ENCODE results near the gene PHACTR2.

Gene PHACTR2

DNA sequence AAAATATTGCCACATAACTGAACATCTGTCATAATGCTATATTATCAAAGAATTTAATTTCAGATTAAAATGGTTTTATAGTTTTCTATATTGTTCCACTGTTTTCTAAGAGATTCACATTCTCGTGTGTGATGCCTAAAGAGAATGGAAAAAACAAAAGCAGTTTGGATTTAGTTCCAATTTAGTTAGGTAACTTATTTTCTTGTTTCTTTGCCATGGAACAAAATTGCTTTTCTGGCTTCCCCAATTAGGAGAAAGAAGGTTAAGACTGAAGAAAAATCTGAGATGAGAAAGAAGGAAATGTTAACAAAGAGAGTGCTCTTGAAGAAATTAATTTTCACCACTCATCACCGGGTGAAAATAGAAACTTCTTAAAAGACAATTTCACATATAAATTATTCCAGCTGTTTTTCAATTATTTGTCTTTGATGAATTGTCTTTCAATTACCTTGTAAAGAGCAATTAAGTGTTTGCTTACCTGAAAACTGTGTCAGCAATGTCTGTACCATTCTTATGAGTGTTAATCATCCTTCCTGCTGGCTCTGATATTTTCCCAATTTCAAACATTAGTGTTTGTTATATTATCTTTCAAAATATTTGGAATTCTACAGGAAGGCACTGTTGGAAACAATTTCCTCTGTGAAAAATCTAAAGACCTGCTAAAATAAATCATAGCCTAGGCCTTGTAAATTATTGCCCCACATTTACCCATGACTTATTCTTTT is 19.5 kb downstream of the PHACTR2 start:
- Histone ChIP-seq H3K4me1 (ENCODE audit: control insufficient read depth, insufficient read depth, low read length) (peaks cover 1% of the 10 kb centered on the region; the same call in 1 of the 2 replicates), H3K9me3 (ENCODE audit: control insufficient read depth, insufficient read depth, low read length) (no peaks in the 10 kb centered on the region), H3K27me3 (ENCODE audit: control insufficient read depth, insufficient read depth, low read length) (no peaks in the 10 kb centered on the region), H3K36me3 (ENCODE audit: control insufficient read depth, insufficient read depth, low read length) (no peaks in the 10 kb centered on the region), H3K4me3 (ENCODE audit: low read length) (no peak overlapping the region), H3K27ac (ENCODE audit: low read length) (no peak overlapping the region)
- no peak for DNase-seq (ENCODE audit: low read depth, low spot score)
- WGBS (ENCODE audit: insufficient coverage, insufficient read length), result no CpG with 5 or more reads among the region's 2 CpGs

DNA sequence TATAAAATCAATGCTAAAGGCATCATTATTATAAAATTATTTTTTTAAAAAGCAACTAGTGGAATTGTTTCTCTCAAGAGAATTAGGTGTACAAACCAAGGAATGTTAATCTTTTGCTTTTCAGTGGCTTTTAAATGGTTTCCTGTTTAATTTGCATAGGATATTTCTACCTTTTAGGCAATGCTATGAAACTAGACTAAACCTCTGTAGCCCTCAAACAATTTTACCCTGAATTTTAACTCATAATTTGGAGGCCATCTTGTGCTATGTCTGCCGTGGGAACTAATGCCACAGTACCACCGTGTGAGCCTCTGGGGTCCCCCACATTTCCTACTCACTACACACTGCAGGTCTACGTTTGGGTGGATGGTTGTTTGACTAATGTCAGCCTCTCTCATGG is 20.6 kb downstream of the PHACTR2 start:
- Histone ChIP-seq H3K36me3 (ENCODE audit: control insufficient read depth, insufficient read depth, low read length) (no peaks in the 10 kb centered on the region), H3K27me3 (ENCODE audit: control insufficient read depth, insufficient read depth, low read length) (no peaks in the 10 kb centered on the region), H3K4me1 (ENCODE audit: control insufficient read depth, insufficient read depth, low read length) (peaks cover 1% of the 10 kb centered on the region; the same call in 1 of the 2 replicates), H3K9me3 (ENCODE audit: control insufficient read depth, insufficient read depth, low read length) (no peaks in the 10 kb centered on the region), H3K27ac (ENCODE audit: low read length) (no peak overlapping the region), H3K4me3 (ENCODE audit: low read length) (no peak overlapping the region)
- DNase-seq (ENCODE audit: low read depth, low spot score), result no peak
- no CpG with 5 or more reads among the region's 3 CpGs for WGBS (ENCODE audit: insufficient coverage, insufficient read length)

DNA sequence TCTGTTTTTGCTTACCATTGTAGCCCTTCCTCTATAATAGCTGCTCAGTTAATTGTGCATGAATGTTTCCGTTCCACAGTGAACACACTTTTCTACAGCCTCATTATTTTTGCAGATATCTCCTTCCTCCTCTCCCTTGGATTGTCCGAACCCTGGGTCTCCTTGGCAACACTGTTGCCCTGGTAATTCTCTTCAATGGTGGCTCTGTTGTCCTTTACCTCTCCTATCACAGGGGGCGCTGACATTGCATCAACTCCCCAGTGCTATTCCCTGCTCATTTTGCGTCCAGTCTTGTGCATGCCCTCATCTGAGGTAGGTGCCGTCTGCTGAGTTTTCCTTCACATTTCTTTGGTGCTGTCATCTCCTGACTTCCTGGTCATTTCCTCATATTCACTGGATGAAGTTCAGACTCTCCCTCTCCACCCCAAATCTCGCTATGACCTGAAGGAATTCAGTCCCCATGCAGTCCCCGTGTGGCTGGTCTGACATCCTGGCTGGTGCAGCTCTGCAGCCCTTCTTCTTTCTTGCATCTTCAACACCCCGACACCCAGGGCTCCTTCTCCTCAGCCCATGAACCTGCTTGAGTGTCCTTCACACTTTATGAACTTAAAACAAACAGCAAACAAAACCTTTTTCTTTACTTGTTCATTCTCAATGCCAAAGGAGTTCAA is 21.1 kb downstream of the PHACTR2 start:
- no CpG with 5 or more reads among the region's 8 CpGs for WGBS (ENCODE audit: insufficient coverage, insufficient read length)
- no peaks in the 10 kb centered on the region for H3K27me3 ChIP-seq (ENCODE audit: control insufficient read depth, insufficient read depth, low read length)
- H3K27ac ChIP-seq (ENCODE audit: low read length), result no peak overlapping the region
- H3K9me3 ChIP-seq (ENCODE audit: control insufficient read depth, insufficient read depth, low read length), result no peaks in the 10 kb centered on the region
- H3K4me3 ChIP-seq (ENCODE audit: low read length), result no peak overlapping the region
- peaks cover 1% of the 10 kb centered on the region; the same call in 1 of the 2 replicates for H3K4me1 ChIP-seq (ENCODE audit: control insufficient read depth, insufficient read depth, low read length)
- H3K36me3 ChIP-seq (ENCODE audit: control insufficient read depth, insufficient read depth, low read length), result no peaks in the 10 kb centered on the region
- no peak for DNase-seq (ENCODE audit: low read depth, low spot score)

DNA sequence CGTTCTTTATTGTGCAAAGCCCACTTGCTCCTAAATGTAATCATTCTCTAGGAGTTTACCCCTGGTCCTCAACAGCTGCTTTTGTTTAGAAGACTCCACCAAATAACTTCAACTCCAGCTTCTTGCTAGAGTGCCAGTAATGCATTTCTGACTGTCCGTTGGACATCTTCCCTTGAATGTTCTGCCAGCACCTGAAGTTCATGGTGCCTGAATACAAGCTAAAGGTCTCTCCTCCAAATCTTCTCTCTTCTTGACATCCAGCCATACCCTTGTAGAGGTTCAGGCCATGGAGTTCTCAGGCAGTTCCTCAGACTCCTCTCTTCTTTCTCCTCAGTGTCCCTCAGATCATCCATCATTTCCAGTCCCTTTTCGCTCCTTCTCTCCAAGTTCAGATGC is 21.7 kb downstream of the PHACTR2 start:
- Histone ChIP-seq H3K9me3 (ENCODE audit: control insufficient read depth, insufficient read depth, low read length) (no peaks in the 10 kb centered on the region), H3K4me3 (ENCODE audit: low read length) (no peak overlapping the region), H3K27me3 (ENCODE audit: control insufficient read depth, insufficient read depth, low read length) (no peaks in the 10 kb centered on the region), H3K36me3 (ENCODE audit: control insufficient read depth, insufficient read depth, low read length) (no peaks in the 10 kb centered on the region), H3K27ac (ENCODE audit: low read length) (no peak overlapping the region), H3K4me1 (ENCODE audit: control insufficient read depth, insufficient read depth, low read length) (peaks cover 1% of the 10 kb centered on the region; the same call in 1 of the 2 replicates)
- no peak for DNase-seq (ENCODE audit: low read depth, low spot score)
- WGBS (ENCODE audit: insufficient coverage, insufficient read length), result no CpG with 5 or more reads among the region's 3 CpGs

DNA sequence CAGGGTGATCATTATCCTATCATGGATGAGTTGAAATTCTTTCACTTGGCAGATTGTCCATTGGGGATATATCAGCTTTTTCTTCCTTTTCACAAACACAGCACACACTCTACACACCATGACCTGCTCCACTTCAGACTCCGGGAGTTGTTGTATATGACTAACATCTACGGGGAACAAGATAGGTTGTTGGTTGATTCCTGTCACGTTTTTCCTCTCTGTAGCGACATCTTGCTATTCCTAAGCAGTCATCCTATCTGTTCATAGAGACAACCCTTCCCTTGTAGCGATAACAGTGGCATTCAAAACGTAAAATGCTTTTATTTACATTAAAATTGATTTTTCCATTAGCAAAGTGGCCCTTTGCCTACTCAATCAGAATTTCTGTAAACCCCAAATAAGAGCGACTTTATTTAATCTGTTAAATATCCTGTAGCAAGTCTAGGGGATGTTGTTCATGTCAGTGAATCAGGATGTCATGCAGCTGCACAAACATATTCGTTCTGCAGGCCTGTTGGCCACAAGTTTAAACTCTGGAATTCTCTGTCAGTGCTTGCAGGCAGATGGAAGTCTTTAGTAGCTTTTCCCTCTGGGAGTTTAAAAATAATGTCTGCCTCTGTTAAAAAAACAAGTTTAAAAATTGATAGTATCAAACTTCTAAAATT is 23.1 kb downstream of the PHACTR2 start:
- H3K27me3 ChIP-seq (ENCODE audit: control insufficient read depth, insufficient read depth, low read length), result no peaks in the 10 kb centered on the region
- no peaks in the 10 kb centered on the region for H3K9me3 ChIP-seq (ENCODE audit: control insufficient read depth, insufficient read depth, low read length)
- no peaks in the 10 kb centered on the region for H3K36me3 ChIP-seq (ENCODE audit: control insufficient read depth, insufficient read depth, low read length)
- WGBS (ENCODE audit: insufficient coverage, insufficient read length), result no CpG with 5 or more reads among the region's 8 CpGs
- peaks cover 1% of the 10 kb centered on the region; the same call in 1 of the 2 replicates for H3K4me1 ChIP-seq (ENCODE audit: control insufficient read depth, insufficient read depth, low read length)
- H3K27ac ChIP-seq (ENCODE audit: low read length), result no peak overlapping the region
- no peak overlapping the region for H3K4me3 ChIP-seq (ENCODE audit: low read length)
- no peak for DNase-seq (ENCODE audit: low read depth, low spot score)

DNA sequence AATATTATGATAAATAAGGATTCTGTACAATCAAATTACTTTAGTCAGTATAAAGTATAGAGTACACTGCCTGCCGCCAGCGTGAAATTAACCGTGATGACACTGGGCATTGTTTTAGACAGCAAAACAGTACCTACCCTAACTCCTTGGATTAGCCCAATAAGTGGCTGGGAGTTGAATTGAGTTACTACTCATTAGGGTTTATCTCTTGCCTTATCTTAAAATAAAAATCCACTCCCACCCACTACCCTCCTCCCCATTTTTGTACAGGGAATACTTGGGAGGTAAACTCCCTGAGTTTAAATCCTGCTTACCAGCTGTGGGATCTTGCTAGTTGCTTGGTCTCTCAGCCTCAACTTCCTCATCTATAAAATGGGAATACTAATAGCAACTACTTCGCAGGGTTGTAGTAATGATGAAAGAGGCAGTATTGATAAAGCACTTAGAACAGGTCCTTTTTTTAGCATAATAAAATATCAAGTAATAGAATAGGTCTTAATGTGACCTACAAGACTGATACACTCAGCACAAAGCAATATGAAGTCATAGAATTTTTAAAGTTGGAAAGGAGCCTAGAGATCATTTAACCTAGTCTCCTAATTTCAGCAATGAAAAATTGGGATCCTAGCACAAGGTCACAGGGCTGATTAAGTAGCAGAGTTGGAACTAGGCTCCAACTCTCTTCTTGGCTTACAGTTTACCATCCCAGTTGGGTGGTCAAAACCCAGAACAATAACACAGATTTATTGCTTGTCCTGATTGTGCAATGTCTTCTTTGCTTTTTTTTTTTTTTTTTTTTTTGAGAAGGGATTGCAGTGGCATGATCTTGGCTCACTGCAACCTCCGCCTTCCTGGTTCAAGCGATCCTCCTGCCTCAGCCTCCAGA is 23.8 kb downstream of the PHACTR2 start:
- no peak overlapping the region for H3K4me3 ChIP-seq (ENCODE audit: low read length)
- WGBS (ENCODE audit: insufficient coverage, insufficient read length), result no CpG with 5 or more reads among the region's 6 CpGs
- H3K9me3 ChIP-seq (ENCODE audit: control insufficient read depth, insufficient read depth, low read length), result no peaks in the 10 kb centered on the region
- H3K36me3 ChIP-seq (ENCODE audit: control insufficient read depth, insufficient read depth, low read length), result no peaks in the 10 kb centered on the region
- no peak overlapping the region for H3K27ac ChIP-seq (ENCODE audit: low read length)
- H3K4me1 ChIP-seq (ENCODE audit: control insufficient read depth, insufficient read depth, low read length), result peaks cover 1% of the 10 kb centered on the region; the same call in 1 of the 2 replicates
- no peak for DNase-seq (ENCODE audit: low read depth, low spot score)
- H3K27me3 ChIP-seq (ENCODE audit: control insufficient read depth, insufficient read depth, low read length), result no peaks in the 10 kb centered on the region

DNA sequence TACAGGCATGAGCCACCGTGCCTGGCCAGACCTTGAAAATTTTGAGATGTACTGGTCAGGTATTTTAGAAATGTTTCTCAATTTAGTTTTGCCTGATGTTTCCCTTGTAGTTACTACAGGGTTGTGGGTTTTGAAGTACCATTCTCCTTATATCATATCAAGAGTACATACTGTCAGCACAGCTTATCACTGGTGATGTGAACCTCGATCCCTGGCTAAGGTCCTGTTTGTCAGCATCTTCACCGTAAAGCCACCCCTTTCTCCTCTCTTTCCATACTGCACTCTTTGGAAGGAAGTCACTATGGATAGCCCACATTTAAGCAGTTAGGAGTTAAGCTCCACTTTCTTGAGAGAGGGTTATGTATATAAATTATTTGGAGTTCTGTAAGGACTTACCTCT is 27.8 kb downstream of the PHACTR2 start:
- DNase-seq (ENCODE audit: low read depth, low spot score), result no peak
- WGBS (ENCODE audit: insufficient coverage, insufficient read length), result no CpG with 5 or more reads among the region's 3 CpGs

DNA sequence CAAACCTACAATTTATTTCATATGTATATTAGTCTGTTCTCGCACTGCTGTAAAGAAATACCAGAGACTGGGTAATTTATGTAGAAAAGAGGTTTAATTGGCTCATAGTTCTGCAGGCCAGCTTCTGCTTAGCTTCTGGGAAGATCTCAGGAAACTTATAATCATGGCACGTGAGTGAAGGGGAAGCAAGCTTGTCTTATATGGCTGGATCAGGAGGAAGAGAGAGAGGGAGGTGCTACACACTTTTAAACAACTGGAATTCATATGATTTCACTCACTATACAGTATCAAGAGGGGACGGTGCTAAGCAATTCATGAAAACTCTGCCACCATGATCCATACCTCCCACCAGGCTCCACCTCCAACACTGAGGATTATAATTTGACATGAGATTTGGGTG is 29.9 kb downstream of the PHACTR2 start:
- Histone ChIP-seq H3K27ac (ENCODE audit: low read length) (no peak overlapping the region), H3K9me3 (ENCODE audit: control insufficient read depth, insufficient read depth, low read length) (no peaks in the 10 kb centered on the region), H3K36me3 (ENCODE audit: control insufficient read depth, insufficient read depth, low read length) (no peaks in the 10 kb centered on the region), H3K4me3 (ENCODE audit: low read length) (no peak overlapping the region), H3K27me3 (ENCODE audit: control insufficient read depth, insufficient read depth, low read length) (no peaks in the 10 kb centered on the region), H3K4me1 (ENCODE audit: control insufficient read depth, insufficient read depth, low read length) (no peaks in the 10 kb centered on the region)
- DNase-seq (ENCODE audit: low read depth, low spot score), result no peak
- WGBS (ENCODE audit: insufficient coverage, insufficient read length), result no CpG with 5 or more reads among the region's 3 CpGs

More for the DNA sequence above, 27.8 kb downstream of the PHACTR2 start:
- Histone ChIP-seq H3K4me1 (ENCODE audit: control insufficient read depth, insufficient read depth, low read length) (no peaks in the 10 kb centered on the region), H3K27ac (ENCODE audit: low read length) (no peak overlapping the region), H3K9me3 (ENCODE audit: control insufficient read depth, insufficient read depth, low read length) (no peaks in the 10 kb centered on the region), H3K4me3 (ENCODE audit: low read length) (no peak overlapping the region), H3K27me3 (ENCODE audit: control insufficient read depth, insufficient read depth, low read length) (no peaks in the 10 kb centered on the region), H3K36me3 (ENCODE audit: control insufficient read depth, insufficient read depth, low read length) (no peaks in the 10 kb centered on the region)

DNA sequence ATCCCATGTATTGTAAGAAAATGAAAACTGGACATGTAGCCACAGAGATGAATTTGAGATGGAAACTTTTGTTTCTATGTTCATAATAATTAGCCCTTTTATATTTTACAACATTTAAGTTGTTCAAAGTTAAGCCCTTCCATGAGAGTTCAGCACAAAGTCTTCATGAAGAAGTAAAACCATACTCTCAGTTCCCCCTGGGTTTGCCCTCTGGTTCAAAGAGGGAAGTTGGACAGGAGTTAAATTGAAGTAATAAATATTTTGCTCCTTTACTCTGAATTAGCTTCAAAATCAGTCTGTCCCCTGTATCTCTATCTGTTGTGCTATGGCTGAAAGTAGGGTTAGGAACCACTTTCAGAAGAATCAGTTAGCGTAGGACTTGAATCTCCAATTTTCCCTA is 31.1 kb downstream of the PHACTR2 start:
- no peaks in the 10 kb centered on the region for H3K9me3 ChIP-seq (ENCODE audit: control insufficient read depth, insufficient read depth, low read length)
- no CpG with 5 or more reads among the region's 1 CpG for WGBS (ENCODE audit: insufficient coverage, insufficient read length)
- no peaks in the 10 kb centered on the region; the same call in 1 of the 2 replicates for H3K36me3 ChIP-seq (ENCODE audit: control insufficient read depth, insufficient read depth, low read length)
- H3K4me1 ChIP-seq (ENCODE audit: control insufficient read depth, insufficient read depth, low read length), result no peaks in the 10 kb centered on the region; the same call in 1 of the 2 replicates
- no peaks in the 10 kb centered on the region for H3K27me3 ChIP-seq (ENCODE audit: control insufficient read depth, insufficient read depth, low read length)
- DNase-seq (ENCODE audit: low read depth, low spot score), result no peak
- no peak overlapping the region for H3K27ac ChIP-seq (ENCODE audit: low read length)
- no peak overlapping the region for H3K4me3 ChIP-seq (ENCODE audit: low read length)

DNA sequence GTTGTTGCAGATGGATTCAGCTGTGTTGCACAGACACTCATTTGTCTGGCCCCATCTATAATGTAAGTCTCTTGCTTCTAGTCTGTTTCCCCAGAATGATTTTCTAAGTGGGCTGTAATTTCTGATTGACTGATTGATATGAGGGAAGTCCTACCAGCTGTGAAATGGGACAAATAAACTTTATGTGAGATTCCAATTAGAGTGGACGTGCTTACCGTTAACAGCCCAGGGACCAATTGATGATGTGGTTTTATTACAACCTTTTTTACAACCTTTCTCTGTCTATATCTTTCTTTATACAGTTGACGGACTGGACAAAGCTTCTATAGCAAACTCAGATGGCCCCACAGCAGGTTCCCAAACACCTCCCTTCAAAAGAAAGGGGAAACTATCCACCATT is 33.9 kb downstream of the PHACTR2 start:
- no peaks in the 10 kb centered on the region; the same call in 1 of the 2 replicates for H3K4me1 ChIP-seq (ENCODE audit: control insufficient read depth, insufficient read depth, low read length)
- no peak overlapping the region for H3K27ac ChIP-seq (ENCODE audit: low read length)
- H3K9me3 ChIP-seq (ENCODE audit: control insufficient read depth, insufficient read depth, low read length), result no peaks in the 10 kb centered on the region
- WGBS (ENCODE audit: insufficient coverage, insufficient read length), result no CpG with 5 or more reads among the region's 3 CpGs
- no peaks in the 10 kb centered on the region for H3K27me3 ChIP-seq (ENCODE audit: control insufficient read depth, insufficient read depth, low read length)
- no peaks in the 10 kb centered on the region; the same call in 1 of the 2 replicates for H3K36me3 ChIP-seq (ENCODE audit: control insufficient read depth, insufficient read depth, low read length)
- no peak overlapping the region for H3K4me3 ChIP-seq (ENCODE audit: low read length)
- no peak for DNase-seq (ENCODE audit: low read depth, low spot score)
